CD4-positive, alpha-beta T cell (primary cell): ENCODE results near the gene RBM17. TPM values are rescaled to one million over a fixed set of nuclear protein-coding genes. Genes with fewer than 3 reads are reported as not detected.

Experiments used
- ATAC-seq: fragments of 200-7000 bp; cut with Tn5 transposase; one replicate; pipeline ENCODE4 v1.10.0; 2022; ENCODE audit warnings: mild to moderate bottlenecking; ENCODE audit not compliant: poor library complexity
- CTCF ChIA-PET: fragments of 350-600 bp; sonication (Branson Sonifier 250); formaldehyde crosslinking; loops from one replicate; lab custom pipeline; 2021; ENCODE audit warnings: antibody characterized with exemption, inconsistent platforms; lab: Charles Lee
- POLR2A ChIA-PET: fragments of 350-600 bp; sonication (Branson Sonifier 250); formaldehyde crosslinking; loops from one replicate; lab custom pipeline; 2021; ENCODE audit warnings: antibody characterized with exemption, inconsistent platforms; lab: Charles Lee
- DNase-seq, 14 experiments: peaks; one replicate each; pipeline ENCODE4 v3.0.0-alpha.2; 2013 to 2020; ENCODE audit warnings: mixed read lengths in 2 of 14
- H3K27ac ChIP-seq, 2 donors: one replicate each; pipeline versions ENCODE4 v1.5.1 to v1.7.0; 2013; ENCODE audit warnings: low read length in 2 of 2, low read depth in 1 of 2, mild to moderate bottlenecking in 1 of 2
- H3K27me3 ChIP-seq, 2 experiments: 1 replicate in 1 of 2; 2 replicates in 1 of 2; pipeline versions ENCODE4 v1.6.1 to v1.7.0; 2013; ENCODE audit warnings: low read length in 2 of 2, control low read depth in 1 of 2, mild to moderate bottlenecking in 1 of 2, moderate library complexity in 1 of 2; ENCODE audit not compliant: insufficient read depth in 2 of 2, control insufficient read depth in 1 of 2
- H3K36me3 ChIP-seq: one replicate; pipeline ENCODE4 v1.6.1; 2013; ENCODE audit warnings: low read length, control low read depth; ENCODE audit not compliant: insufficient read depth
- H3K4me1 ChIP-seq: one replicate; pipeline ENCODE4 v1.6.1; 2013; ENCODE audit warnings: low read length, control low read depth; ENCODE audit not compliant: insufficient read depth
- H3K4me3 ChIP-seq: one replicate; pipeline ENCODE4 v1.5.1; 2013; ENCODE audit warnings: mild to moderate bottlenecking, low read length, moderate library complexity
- H3K9me3 ChIP-seq, 2 experiments: 1 replicate in 1 of 2; 2 replicates in 1 of 2; pipeline versions ENCODE4 v1.6.1 to v1.7.0; 2013; ENCODE audit warnings: low read length in 2 of 2, mild to moderate bottlenecking in 2 of 2, control low read depth in 1 of 2, moderate library complexity in 1 of 2; ENCODE audit not compliant: control insufficient read depth in 1 of 2, insufficient read depth in 1 of 2
- H3K27ac Mint-ChIP-seq: one replicate; pipeline ENCODE4 v1.8.0; 2020; ENCODE audit warnings: mixed read lengths
- H3K27me3 Mint-ChIP-seq: one replicate; pipeline ENCODE4 v1.8.0; 2021; ENCODE audit warnings: mixed read lengths
- H3K36me3 Mint-ChIP-seq: one replicate; pipeline ENCODE4 v1.8.0; 2021; ENCODE audit warnings: low read depth, mixed read lengths
- H3K4me1 Mint-ChIP-seq: one replicate; pipeline ENCODE4 v1.8.0; 2021; ENCODE audit warnings: low read depth, mixed read lengths
- H3K4me3 Mint-ChIP-seq: one replicate; pipeline ENCODE4 v1.8.0; 2020; ENCODE audit warnings: mild to moderate bottlenecking, mixed read lengths
- H3K9me3 Mint-ChIP-seq: one replicate; pipeline ENCODE4 v1.8.0; 2020; ENCODE audit warnings: mixed read lengths
- intact Hi-C, 2 experiments: fragments of 100-400 bp; cut with DNase I in 1 of 2; cut with micrococcal nuclease in 1 of 2; formaldehyde crosslinking; loops; one replicate each; pipeline versions ENCODE4 v1.15.1 to v1.9.0; 2023 to 2025; cut with DNase I, micrococcal nuclease
- total RNA-seq, 174 experiments: library from RNA in 2 of 174; stranded (reverse) in 2 of 174; gene quantifications; one replicate each; pipeline ENCODE4 v1.2.3 and lab custom pipeline; 2021 to 2026
- TF ChIP-seq, protein P1 (sequence below): fragments of 200-600 bp; IDR thresholded peaks from one replicate; pipeline ENCODE4 v1.8.0; 2022; ENCODE audit warnings: antibody characterized with exemption, mild to moderate bottlenecking

The RBM17 gene
- total RNA-seq, 2 experiments from 2014 or later = 143 to 150 TPM

DNA sequence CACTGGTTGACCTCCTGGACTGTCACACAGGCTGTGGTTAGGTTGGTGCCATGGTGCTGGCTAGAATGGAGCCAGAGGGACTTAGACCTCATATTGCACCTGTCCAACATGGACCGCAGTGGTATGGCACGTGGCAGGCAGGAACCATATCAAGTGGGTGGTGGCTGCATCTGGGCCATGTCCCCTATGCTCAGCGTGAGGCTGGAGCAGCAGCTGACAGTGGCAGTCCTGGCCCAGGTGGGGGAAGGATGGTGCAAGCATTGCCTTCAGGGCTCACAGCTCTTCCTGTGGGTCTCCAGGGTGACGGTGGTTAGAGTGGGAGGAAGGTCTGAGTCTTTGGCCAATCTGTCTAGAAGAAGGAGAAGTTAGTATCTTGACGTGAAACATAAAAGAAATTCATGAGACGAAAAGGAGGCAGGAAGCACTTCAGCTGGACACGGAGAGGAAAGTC, 59.4 kb downstream of the RBM17 start:
- Histone ChIP-seq H3K36me3 (peaks cover 11% of the 10 kb centered on the region), H3K27me3 (no peaks in the 10 kb centered on the region), H3K4me1 (peaks cover 76% of the 10 kb centered on the region), H3K27ac (no peak overlapping the region), H3K4me3 (no peak overlapping the region), H3K9me3 (no peaks in the 10 kb centered on the region)
- peaks cover 73% of the 10 kb centered on the region for H3K4me1 Mint-ChIP-seq
- POLR2A ChIA-PET = interaction anchor here (1.0 to 8.7 kb wide), 2 partner anchors 12 to 15 kb away, joined by 3 to 71 read pairs; no protein-coding TSS in a partner anchor
- intact Hi-C loops = no loop called here
- DNase-seq (peak in 2 of 14 experiments; percentile 46 to 58), ATAC-seq (no peak)
- peak overlapping the region; percentile 80 for H3K4me3 Mint-ChIP-seq
- TF ChIP-seq, protein P1, sequence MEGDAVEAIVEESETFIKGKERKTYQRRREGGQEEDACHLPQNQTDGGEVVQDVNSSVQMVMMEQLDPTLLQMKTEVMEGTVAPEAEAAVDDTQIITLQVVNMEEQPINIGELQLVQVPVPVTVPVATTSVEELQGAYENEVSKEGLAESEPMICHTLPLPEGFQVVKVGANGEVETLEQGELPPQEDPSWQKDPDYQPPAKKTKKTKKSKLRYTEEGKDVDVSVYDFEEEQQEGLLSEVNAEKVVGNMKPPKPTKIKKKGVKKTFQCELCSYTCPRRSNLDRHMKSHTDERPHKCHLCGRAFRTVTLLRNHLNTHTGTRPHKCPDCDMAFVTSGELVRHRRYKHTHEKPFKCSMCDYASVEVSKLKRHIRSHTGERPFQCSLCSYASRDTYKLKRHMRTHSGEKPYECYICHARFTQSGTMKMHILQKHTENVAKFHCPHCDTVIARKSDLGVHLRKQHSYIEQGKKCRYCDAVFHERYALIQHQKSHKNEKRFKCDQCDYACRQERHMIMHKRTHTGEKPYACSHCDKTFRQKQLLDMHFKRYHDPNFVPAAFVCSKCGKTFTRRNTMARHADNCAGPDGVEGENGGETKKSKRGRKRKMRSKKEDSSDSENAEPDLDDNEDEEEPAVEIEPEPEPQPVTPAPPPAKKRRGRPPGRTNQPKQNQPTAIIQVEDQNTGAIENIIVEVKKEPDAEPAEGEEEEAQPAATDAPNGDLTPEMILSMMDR = no peak
- no peaks in the 10 kb centered on the region for H3K27me3 Mint-ChIP-seq
- peak overlapping the region; percentile 84 for H3K27ac Mint-ChIP-seq
- CTCF ChIA-PET = interaction anchor here (1.0 to 2.3 kb wide), 2 partner anchors 253 to 258 kb away, joined by 3 to 8 read pairs; no protein-coding TSS in a partner anchor
- peaks cover 19% of the 10 kb centered on the region for H3K36me3 Mint-ChIP-seq
- H3K9me3 Mint-ChIP-seq = no peaks in the 10 kb centered on the region

DNA sequence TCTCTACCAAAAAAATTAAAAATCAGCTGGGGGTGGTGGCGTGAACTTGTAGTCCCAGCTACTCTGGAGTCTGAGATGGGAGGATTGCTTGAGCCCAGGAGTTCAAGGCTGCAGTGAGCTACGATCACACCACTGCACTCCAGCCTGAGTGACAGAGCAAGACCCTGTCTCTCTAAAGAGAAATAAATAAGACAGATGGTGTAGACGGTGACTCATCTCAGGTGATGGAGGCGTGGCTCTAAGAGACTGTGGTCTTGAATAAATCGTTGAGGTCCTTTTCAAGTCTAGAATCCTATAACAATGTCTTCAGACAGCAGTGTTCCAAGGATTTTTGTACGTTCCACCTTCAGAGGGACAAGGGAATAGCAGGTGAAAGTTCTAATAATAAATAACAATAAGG, 60.1 kb downstream of the RBM17 start:
- TF ChIP-seq, protein P1 = no peak
- intact Hi-C loops = no loop called here
- DNase-seq (peak in 4 of 14 experiments; percentile 32 to 66 (median 54)), ATAC-seq (no peak)
- no peaks in the 10 kb centered on the region for H3K9me3 ChIP-seq
- POLR2A ChIA-PET = interaction anchor here (1.0 to 8.7 kb wide), 3 partner anchors 12 to 53 kb away, joined by 3 to 71 read pairs (median 4); partner anchors contain the start of gene PFKFB3
- H3K9me3 Mint-ChIP-seq = no peaks in the 10 kb centered on the region
- no peak overlapping the region for H3K27ac ChIP-seq
- peaks cover 20% of the 10 kb centered on the region for H3K36me3 Mint-ChIP-seq
- CTCF ChIA-PET = interaction anchor here (3.7 kb wide), 1 partner anchor 253 kb away, joined by 9 read pairs; no protein-coding TSS in a partner anchor
- peaks cover 11% of the 10 kb centered on the region for H3K36me3 ChIP-seq
- H3K4me3 Mint-ChIP-seq = peak overlapping the region; percentile 80
- H3K27ac Mint-ChIP-seq = peak overlapping the region; percentile 84
- H3K27me3 Mint-ChIP-seq = no peaks in the 10 kb centered on the region
- H3K4me1 ChIP-seq = peaks cover 70% of the 10 kb centered on the region
- peaks cover 71% of the 10 kb centered on the region for H3K4me1 Mint-ChIP-seq
- H3K4me3 ChIP-seq = no peak overlapping the region
- no peaks in the 10 kb centered on the region for H3K27me3 ChIP-seq

DNA sequence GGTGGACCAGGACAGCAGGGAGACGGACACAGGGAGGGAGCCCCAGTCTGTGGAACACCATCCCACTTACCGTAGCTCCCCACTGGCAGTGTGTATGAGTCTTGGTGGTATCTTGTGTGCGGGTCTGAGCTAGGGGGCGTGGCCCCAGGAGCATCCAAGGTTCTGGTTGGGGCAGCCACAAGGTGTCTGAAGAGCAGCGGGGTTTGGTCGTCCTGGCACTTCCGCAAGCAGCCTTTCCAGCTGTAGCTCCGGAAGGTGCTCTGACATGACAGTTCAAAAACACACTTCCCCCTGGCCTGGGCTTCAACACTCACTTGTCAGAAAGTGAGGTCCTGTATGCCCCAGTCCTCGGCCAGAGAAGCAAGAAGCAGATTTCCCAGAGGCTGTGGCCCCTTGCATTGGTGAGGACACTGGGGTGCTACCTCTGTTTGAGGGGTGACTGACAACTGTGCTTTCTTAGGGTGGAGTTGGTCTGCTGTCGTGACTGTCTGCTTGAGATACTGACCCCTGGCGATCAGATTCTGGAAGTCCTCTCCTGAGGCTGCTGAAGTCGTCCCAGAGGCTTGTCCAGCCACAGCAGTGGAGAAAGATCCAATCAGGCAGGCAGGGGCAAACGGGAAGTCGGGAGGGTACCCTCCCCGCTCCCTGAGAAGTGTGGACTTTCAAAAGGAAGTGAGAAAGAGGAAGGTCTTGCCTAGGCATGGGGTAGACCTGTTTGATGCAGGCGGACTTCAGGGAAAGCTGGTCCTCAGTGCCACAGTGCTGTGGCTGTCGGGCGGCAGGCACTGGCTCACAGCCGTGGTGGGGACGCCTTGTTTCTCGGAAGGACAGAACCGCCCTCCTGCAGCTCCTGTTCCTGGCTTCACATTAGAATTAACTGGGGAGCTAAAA, 62.5 kb downstream of the RBM17 start:
- Histone ChIP-seq H3K4me3 (peak overlapping the region; percentile 31), H3K4me1 (peaks cover 59% of the 10 kb centered on the region), H3K9me3 (no peaks in the 10 kb centered on the region), H3K27ac (peak overlapping the region; percentile 1 to 19), H3K27me3 (no peaks in the 10 kb centered on the region), H3K36me3 (peaks cover 11% of the 10 kb centered on the region)
- Mint-ChIP-seq H3K9me3 (no peaks in the 10 kb centered on the region), H3K27me3 (no peaks in the 10 kb centered on the region), H3K4me1 (peaks cover 63% of the 10 kb centered on the region), H3K27ac (peak overlapping the region; percentile 82), H3K4me3 (peak overlapping the region; percentile 85), H3K36me3 (peaks cover 20% of the 10 kb centered on the region)
- ChIA-PET CTCF (interaction anchor here (0.7 to 3.7 kb wide), 13 partner anchors 8 to 252 kb away, joined by 3 to 9 read pairs (median 4); partner anchors contain the start of gene PFKFB3), POLR2A (interaction anchor here (8.7 kb wide), 1 partner anchor 12 kb away, joined by 71 read pairs; no protein-coding TSS in a partner anchor)
- intact Hi-C loops = loop anchor here in 1 of 2 experiments (2.0 kb wide), 1 partner anchor 43 kb away; no protein-coding TSS in a partner anchor
- TF ChIP-seq, protein P1 = peak; percentile 59
- DNase-seq (peak in 8 of 14 experiments; percentile 24 to 84 (median 52)), ATAC-seq (peak; percentile 68)
